Stimulated activated CD4-positive, alpha-beta T cell treated with anti-CD3 and anti-CD28 coated beads, TNF-alpha, amount 100 ng/mL, for 4 hours (primary cell): ENCODE results near the gene FAU.

ENCODE experiments used
- DNase-seq, 3 experiments: peaks; one replicate each; pipeline ENCODE4 v3.0.0-alpha.2; 2020; ENCODE audit warnings: low read depth in 3 of 3

Gene FAU

DNA sequence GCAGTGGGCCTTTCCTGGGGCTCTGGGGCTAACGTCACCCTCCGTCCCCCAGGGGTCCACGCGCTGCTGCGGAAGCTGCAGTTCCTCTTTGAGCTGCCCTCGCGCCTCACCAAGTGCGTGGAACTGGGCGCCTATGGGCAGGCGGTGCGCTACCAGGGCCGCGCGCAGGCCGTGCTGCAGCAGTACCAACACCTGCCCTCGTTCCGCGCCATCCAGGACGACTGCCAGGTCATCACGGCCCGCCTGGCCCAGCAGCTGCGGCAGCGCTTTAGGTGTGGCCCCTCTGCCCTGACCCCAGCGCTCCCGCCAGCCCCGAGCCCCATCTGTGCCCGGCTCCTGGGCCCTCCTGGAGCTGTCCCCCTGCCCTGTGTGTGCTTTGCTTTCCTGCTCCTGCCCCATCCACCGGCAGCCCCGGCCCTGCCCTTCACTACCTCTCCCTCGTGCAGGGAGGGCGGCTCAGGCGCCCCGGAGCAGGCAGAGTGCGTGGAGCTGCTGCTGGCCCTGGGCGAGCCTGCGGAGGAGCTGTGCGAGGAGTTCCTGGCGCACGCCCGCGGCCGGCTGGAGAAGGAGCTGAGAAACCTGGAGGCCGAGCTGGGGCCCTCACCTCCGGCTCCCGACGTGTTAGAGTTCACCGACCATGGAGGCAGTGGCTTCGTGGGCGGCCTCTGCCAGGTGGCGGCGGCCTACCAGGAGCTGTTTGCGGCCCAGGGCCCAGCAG lies 14.0 kb downstream of the FAU start:
- no peak for DNase-seq

DNA sequence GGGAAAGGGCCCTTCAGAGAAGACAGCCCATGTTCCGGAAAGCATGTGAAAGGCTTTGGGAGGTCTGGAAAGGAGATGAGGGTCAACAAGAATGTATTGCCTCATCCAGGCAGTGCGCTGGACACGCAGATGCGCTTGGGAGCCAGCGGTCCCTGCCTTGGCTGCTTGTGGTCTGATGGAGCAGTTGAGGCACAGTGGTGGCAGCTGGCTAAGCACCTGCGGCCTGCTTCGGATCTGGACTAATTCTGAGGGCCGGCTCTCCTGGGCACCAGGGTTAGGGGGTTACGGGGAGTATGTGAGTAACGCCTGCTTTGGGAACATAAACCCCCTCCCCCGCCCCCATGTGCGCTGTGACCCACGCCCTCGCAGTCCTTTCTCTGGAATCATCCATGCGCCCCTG lies 14.9 kb downstream of the FAU start:
- DNase-seq = no peak

DNA sequence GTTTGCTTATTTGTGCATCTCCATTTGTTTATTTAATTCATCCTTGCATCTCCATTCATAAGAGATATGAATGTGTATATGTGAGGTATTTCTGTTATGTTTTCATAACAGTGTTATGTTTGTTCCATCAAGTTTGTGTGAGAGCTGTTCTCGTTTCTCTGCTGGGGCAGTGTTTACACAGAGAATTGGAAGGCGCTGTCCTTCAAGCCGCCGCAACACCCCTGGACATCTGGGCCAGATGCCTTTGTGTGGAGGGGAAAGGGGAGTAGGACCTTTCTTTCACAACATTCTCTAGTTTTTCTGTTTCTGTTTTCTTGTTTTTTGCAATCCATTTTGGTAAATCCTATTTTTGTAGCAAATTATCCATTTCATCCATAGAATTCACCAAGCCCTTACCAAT lies 17.3 kb downstream of the FAU start:
- no peak for DNase-seq

DNA sequence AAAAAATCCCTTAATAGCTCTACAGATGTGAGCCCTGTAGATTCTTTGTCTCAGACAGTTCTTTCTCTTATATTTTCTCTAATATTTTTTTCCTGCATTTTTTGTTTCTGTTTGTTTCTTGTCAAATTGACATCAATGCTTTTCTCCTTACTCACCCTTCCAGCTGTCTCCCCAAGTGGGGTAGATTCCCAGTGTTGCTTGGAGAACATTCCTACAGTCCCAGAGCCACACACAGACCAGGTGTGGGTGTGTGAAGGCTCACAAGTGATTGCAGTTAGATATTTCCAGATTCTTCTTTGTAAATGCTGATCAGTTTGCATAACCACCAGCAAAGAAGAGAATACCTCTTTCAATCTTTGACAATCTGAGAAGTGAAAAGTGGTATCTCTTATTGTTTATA lies 18.5 kb downstream of the FAU start:
- no peak for DNase-seq

DNA sequence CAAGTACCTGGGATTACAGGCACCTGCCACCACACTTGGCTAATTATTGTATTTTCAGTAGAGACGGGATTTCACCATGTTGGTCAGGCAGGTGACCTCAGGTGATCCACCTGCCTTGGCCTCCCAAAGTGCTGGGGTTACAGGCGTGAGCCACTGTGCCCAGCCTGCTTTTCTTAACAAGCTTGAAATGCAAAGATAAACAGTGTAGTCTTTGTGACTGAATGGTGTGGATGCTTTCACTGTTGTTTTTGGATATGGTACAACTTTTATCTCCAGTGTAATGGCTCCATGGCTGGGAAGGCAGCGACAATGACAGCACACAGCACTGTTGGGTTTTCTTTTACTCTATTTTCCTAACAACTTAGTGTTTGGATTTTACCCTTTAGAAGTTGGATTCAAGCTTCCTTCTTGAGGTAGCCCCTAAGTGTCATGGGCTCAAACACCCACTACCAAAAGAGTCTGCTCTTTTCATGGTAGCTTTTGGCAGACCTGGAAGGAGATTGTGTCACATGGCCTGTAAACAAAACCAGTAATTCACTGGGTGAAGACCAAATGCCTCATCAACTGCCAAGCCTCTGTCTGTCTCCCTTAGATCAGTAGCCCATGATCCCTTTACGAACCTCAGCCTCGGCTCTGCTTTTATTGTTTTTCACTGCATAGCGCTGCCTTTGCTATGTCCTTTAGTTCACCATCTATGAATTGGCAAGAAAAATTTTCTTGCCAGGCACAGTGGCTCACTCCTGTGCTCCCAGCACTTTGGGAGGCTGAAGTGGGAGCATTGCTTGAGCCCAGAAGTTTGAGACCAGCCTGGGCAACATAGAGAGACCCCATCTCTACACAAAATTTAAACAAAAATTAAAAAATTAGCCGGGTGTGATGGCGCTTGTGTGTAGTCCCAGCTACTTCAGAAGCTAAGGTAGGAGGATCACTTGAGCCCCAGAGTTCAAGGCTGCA lies 19.5 kb downstream of the FAU start:
- DNase-seq = no peak

DNA sequence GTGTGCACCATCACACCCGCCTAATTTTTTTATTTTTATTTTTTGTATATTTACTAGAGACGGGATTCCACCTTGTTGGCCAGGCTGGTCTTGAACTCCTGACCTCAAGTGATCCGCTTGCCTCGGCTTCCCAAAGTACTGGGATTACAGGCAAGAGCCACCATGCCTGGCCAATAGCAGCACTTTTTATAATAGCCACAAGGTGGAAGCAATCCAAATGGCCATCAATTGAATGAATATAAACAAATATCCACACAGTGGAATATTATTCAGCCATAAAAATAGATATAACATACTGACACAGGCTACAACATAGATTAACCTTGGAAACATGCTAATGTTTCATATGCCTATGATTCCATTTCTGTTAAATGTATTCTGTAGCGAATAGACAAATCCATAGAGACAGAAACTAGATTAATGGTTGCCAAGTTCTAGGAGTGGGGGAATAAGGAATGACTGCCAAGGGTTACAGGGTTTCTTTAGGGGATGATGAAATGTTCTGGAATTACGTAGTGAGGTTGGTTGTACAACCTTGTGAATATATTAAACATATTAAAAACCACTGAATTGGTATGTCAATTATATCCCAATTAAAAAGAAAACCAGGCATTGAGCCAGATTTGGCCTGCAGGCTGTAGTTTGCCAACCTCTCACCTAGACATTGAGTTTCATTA lies 21.1 kb downstream of the FAU start:
- no peak for DNase-seq

DNA sequence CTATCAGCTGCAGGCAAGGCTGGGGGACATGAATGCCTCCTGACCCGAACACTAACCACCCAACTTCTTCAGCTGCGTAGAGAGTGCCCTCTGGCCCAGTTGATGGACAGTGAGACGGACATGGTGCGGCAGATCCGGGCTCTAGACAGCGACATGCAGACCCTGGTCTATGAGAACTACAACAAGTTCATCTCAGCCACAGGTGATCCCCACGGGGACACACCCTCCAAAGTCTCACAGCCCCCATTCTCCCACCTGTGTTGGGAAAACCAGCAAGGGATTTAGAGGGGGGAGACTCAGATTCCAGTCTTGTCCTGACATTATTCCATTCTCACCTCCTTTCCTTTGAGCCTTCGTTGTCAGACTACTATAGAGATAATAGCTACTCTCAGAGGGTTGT lies 25.0 kb downstream of the FAU start:
- no peak for DNase-seq

DNA sequence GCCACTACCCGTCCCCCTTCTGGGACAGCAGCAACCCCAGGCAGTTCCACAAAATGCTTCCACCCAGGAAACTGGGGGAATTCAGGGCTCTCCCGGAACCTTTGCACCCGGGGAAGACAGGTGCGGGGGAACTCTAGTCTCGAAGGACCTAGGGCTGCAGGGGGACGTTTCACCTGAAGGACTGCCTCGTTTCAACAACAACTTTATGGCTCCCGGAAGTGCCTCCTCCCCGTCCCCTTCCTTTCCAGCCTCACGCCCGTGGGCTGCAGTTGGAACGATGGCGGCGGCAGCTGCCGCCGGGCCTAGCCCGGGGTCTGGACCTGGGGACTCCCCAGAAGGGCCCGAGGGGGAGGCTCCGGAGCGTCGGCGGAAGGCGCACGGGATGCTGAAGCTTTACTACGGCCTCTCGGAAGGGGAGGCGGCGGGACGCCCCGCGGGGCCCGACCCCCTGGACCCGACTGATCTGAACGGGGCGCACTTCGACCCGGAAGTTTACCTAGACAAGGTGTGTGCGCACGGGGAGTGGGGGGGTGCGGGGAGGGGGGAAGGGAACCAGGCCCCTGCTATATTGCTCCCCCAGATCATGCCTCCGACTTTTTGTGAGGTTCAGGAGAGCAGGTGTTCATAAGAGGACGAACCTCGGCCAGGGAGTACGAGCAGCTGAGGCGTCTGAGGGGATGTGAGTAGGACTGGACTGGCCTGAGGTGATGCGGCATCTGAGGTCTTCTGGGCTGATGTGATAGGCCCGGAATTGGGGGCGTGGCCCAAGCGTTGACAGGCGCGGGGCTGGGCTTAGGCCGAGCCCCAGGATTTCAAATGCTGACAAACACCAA lies 25.7 kb downstream of the FAU start, which contains the start of gene VPS51:
Gene VPS51, plus strand, starts transcription at position 241 of the 833 bp plus-strand sequence. Its CDS starts 37 bp downstream, at position 278.
- peak; percentile 67 to 75 (median 68) for DNase-seq

DNA sequence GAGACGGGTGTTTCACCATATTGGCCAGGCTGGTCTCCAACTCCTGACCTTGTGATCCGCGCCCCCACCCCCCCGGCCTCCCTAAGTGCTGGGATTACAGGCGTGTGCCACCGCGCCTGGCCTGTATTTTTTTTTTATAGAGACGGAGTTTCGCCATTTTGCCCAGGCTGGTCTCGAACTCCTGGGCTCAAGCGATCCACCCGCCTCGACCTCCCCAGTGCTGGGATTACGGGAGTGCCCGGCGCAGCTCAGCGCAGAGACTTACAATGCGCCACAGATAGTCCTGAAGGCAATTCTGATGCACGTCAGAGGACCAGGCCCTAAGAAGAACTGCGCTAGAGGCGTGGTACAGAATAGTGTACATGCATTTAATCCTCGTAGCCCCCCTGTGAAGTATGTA lies 26.5 kb downstream of the FAU start:
- no peak for DNase-seq

DNA sequence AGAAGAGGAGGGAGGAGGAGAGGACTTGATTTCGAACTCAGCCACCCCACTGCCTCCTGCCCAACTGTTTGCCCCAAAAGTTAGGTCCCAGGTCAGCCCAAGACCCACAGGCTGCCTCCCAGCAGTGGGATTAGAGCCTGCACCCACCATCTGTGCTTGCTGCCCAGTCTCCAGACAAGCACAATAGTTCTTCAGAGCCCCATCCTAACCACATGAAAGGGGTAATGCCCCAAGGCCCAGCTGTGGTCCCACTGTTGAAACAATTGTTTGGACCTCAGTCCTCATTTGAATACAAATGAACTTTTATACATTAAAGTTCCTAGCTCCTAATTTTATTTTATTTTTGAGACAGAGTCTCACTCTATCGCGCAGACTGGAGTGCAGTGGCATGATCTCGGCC lies 31.3 kb downstream of the FAU start:
- DNase-seq = no peak

DNA sequence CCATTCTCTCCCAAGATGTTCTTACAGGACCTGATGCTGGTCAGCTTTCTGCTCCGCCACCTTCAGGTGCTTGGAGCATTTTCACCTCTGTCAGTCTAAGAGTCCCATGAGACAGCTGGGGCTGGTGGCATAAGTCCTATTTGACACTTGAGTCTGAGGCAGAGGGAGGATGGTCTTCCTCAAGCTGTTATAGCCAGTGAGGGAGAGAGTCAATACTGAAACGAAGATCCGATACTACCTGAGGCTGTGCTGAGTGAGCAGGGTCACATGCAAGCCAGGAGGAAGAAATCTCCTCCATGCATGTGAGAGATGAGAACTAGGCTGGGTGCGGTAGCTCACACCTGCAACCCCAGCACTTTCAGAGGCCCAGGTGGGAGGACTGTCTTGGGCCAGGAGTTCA lies 32.3 kb downstream of the FAU start:
- no peak for DNase-seq

DNA sequence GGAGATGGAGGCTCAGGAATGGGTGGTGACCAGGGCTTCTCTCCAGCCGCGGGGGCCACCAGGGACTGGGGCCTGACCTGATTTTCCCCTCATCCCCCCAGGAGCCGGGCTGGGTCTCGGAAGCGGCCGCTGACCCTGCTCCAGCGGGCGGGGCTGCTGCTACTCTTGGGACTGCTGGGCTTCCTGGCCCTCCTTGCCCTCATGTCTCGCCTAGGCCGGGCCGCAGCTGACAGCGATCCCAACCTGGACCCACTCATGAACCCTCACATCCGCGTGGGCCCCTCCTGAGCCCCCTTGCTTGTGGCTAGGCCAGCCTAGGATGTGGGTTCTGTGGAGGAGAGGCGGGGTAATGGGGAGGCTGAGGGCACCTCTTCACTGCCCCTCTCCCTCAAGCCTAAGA lies 34.1 kb downstream of the FAU start:
- no peak for DNase-seq

DNA sequence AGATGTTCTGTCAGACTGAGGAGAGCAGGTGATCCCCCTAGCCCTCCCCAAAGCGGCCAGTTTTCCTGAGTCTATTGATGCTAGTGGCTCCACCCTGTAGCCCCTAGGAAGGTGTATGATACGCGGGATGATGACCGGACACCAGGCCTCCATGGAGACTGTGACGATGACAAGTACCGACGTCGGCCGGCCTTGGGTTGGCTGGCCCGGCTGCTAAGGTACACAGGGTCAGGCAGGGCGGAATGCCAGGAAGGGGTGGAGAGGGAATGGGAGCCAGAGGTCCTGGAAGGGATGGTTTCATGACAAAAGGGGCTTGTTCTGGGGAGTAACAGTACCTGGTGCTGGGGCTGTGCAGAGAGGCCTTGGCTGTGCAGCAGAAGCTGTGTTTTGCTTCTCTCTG lies 34.7 kb downstream of the FAU start:
- DNase-seq = no peak

DNA sequence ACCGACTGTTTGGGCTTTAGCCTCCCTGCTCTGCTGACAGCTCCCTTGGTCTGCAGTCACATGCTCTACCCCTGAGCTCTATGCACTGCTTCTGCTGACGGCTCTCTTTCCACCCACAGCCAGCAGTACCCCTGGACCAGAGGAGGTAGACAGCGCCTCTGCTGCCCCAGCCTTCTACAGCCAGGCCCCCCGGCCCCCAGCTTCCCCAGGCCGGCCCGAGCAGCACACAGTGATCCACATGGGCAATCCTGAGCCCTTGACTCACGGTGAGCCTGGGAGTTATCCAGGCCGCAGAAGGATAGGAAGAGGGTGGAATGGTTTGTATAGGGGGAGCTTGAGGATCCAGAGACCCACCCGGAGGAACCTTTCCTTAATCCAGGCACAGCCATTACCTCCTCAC lies 35.1 kb downstream of the FAU start:
- no peak for DNase-seq

DNA sequence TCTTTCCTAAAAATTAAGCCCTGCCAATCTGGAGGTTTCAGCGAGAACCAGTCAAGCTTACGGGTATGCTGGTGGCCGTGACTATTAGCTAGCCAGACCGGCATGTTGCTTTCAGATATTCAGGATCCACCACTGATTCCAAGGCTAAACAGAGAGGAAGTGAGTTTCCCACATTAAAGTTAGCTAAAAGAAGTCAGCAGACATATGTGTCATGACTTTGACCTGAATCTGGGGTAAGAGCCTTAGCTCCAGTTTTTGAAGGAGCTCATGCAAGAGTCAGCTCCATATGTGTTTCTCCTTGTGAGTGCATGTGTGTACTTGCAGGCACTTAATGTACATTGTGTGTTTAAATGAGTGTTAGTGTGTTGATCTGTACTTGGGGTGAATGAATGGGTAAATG lies 36.5 kb downstream of the FAU start:
- no peak for DNase-seq

DNA sequence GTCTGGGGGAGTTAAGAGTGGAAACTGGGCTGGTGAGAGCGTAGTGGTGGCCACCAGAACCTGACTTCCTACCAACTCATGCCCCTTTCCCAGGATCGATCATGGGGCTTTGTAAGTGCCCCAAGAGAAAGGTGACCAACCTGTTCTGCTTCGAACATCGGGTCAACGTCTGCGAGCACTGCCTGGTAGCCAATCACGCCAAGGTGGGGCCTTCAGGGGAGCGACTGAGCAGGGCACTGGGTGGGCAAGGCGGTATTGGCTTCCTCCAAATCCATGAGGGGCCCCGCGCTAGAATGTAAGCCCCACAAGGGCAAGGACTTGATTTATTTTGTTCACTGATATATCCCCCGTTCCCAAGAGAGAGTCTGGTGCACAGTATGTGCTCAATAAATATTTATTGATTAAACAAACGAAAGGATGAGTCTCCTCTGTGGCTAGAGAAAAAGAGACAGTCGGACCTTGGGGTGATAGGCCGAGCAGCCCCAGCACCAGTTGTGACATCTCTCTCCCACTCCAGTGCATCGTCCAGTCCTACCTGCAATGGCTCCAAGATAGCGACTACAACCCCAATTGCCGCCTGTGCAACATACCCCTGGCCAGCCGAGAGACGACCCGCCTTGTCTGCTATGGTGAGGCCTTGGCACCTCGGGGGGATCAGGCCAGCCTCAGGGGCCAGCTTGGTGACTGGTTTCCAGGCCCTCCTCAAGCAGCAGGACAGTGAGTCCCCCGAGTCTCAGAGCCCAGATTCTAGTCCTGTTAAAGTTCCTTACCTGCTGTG lies 37.1 kb downstream of the FAU start:
- DNase-seq = no peak

DNA sequence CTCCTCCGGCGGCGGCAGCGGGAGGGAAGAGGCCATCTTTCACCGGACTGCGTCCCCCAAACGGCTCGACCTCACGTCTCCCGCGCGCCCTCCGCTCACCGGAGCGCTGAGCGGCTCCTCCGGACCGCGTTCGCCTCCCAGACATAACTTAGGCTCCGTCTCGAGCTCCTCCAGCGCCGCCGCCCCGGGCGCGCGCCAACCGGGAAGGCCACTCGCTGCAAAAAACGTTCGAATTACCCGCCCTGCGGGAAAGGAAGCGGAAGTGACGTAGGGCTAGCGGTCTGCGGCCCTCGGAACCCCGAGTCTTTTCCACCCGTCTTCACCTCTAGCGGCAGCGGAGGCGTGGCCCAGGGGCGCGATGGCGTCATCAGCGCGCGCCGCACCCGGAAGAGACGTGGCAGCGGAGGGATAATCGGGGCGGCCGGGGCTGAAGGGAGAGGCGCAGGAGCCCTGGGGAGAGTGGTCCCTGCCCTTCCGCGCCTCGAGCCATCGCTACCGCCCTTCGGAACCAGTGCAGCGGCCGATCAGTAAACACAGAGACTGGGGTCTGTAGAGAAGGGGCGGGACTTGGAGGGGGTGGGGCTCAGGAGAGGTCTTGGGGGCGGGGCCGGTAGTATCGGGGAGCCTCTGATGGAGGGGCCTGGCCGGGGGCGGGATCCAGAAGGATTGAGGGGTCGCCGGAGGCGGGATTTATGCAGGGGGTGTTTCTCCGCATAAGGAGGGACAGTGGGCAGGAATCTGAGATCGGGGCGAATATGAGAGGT lies 37.9 kb downstream of the FAU start, which contains the start of the genes CDCA5 and ZFPL1:
Gene CDCA5, minus strand, starts transcription at position 207 of the 764 bp plus-strand sequence. Its CDS starts 62 bp downstream, at position 145.
Gene ZFPL1, plus strand, starts transcription at position 389 of the 764 bp plus-strand sequence. CDS start 477 bp downstream, outside the sequence.
- peak; percentile 89 to 91 (median 91) for DNase-seq

DNA sequence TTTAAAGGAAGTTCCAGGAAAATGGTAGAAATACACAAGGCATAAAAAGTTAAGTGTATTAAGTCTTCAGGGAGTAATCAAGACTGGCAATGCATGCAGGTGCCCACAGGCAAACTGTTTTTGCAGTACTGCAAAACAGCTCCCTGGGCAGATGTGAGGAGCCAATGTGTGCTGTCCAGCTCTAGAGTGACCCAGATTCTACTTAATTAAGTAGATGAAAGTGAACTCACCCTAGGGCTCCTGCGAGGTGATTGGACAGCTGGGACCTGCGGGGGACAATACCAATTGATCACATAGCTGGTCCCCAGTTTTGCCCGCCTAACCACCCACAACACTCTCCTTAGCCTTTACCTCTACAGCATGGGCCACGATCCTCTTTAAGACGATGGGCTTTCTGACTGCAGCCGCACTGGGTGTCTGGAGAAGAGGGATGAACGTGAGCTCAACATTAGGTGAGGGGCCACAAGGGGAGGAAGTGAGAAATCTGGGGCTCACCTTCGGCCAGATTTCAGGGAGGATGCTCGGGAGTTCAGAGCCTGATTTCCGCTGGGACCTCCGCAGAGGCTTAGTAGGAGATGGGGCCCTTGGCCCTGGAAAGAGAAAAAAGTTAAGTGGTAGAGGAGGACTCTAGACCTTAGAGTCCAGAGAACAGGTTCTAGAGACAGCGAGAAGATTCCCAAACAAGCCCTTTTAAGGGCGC lies 38.6 kb downstream of the FAU start:
- DNase-seq = no peak

DNA sequence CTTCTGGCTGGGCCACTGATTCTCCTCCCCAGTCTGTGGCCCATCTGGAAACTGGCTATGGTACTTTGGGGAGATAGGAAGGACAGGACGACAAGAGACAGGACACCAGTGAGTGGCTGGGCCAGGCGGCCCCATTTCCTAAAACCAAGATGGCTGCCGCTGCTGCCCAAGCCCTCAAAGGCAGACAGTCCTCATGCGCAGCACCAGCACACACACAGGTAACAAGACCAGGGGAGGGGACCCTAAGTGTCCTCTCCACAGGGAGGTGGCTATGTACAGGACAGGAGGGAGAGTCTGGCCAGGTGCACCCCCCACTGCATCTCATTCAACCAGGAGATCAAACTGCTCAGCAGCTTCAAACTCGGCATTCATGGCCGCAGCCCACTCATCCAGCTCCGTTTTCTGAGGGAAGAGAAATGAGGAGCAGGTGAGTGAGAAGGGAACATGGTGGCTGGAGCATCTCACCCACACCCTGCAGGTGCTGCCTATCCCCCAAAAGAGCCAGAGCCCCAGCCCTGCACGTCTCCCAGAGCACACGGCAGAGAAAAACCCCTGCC lies 43.1 kb downstream of the FAU start:
- no peak for DNase-seq
